GM19351 (cell line): ENCODE measurements around the gene ALG2.

Source experiments
- ATAC-seq: cut with Tn5 transposase; IDR thresholded peaks from one replicate; pipeline ENCODE4 v1.9.1; 2021; ENCODE audit warnings: mild to moderate bottlenecking, moderate library complexity; ENCODE audit not compliant: unreplicated experiment

Gene ALG2

GRCh38 chr9:99221621-99222415 lies at the start of gene ALG2, which contains the start of gene SEC61B:
Gene ALG2 (minus strand): TSS chr9:99221942. CDS start chr9:99221894, 48 bp downstream.
Gene SEC61B (plus strand): TSS chr9:99222282. CDS start chr9:99222364, 82 bp downstream.
- peak; percentile 90 for ATAC-seq

DNA sequence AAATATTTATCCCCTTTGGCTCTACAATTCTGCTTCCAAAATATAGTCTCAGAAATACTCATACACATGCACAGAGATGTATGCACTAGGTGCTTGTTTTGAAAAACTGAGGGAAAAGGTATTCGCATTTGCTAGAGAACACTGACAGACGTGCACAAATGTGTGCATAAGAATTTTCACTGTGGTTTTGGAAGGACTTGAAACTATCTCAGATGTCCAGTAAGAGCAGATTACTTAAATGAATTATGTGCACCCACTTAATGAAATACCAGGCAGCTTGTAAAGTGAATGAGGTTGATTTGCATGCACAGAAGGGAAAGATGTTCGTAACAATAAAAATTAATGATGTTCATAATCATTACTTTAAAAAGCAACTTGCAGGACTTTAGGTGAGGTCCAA lies 48.7 kb upstream of the ALG2 start:
- no peak for ATAC-seq

- no peak for ATAC-seq
Measured at GRCh38 chr9:99269416-99269815, 47.7 kb upstream of the ALG2 start.

DNA sequence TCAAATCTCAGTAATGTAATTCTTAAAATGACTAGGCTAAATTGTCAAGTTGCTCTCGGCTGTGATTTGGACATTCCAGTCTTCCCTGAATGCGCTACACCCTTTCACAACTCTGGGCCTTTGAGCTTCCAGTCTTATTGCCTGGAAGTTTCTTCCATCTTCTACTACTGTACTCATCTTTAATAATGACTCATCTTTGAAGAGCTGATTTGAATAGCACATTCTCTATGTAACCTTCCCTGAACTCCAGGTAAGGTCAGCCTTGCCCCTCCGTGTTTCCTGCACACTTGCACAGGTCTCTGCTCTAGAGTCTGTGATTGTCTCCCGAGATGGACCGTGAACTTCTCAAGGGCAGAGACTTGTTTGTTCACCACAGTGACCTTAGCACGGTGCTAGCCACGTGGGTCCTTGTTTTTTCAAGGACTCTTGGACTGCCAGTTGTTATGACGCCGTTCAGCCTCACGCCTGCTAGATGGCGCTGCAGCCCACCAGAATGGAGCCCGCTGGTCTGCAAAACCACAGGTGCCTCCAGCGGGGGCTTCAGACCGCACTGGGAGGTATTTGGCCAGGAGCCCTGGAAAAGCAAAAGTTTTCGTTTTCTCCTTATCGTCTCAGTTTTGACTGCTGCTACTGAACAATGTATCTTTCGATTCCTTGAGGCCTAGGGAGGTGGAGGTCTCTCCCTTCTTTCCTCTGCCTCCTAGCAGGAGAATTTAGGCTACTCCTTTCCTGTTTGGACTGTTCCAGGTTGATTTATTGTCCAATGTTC lies 44.7 kb upstream of the ALG2 start:
- peak; percentile 51 for ATAC-seq

- no peak for ATAC-seq
Measured at GRCh38 chr9:99265691-99266090, 43.9 kb upstream of the ALG2 start.

DNA sequence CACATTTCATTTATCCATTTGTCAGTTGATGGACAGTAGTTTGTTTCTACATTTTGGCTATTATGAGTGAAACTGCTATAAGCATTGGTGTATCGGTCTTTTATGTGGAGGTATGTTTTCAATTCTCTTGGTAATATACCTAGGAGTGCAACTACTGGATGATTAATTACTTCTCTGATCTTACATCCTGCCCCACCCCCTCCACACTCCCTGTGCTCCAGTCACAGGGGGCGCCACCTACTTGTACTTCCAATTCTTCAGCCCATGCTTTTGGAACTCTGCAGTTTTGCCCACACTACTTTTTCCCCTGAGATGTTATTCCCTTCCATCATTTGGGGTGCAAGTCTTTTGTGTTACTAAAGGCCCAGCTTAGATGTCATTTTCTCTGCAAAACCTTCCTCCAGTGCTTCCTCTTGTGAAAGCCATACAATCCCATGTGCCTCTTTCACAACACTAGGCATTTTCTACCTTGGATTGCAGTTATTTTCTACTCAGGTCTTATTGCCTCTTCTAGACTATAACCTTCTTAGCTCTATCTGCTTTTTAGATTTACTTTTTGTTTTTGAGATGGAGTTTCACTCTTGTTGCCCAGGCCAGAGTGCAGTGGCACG lies 42.4 kb upstream of the ALG2 start:
- no peak for ATAC-seq

DNA sequence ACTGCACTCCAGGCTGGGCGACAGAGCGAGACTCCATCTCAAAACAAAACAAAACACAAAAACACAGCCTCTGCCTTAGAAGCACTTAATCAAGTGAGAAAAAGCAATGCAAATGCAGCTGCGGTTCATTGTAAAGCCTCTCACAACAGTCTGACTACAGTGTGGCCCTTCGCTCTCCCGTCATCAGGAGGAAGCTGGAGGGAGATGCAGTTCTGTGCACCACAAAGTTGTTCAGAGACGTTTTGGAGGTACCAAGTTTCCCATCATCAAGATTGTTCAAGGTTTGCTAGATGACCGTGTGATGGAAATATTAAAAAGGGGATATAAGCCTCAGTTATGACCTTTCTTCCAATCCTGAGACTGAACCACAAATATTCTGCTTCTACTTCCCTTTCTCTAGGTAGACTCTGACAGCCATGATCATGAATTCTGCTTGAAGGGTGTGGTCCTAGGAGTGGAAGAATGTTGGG lies 41.2 kb upstream of the ALG2 start:
- peak; percentile 71 for ATAC-seq

- no peak for ATAC-seq
Measured at GRCh38 chr9:99261923-99262322, 40.2 kb upstream of the ALG2 start.

DNA sequence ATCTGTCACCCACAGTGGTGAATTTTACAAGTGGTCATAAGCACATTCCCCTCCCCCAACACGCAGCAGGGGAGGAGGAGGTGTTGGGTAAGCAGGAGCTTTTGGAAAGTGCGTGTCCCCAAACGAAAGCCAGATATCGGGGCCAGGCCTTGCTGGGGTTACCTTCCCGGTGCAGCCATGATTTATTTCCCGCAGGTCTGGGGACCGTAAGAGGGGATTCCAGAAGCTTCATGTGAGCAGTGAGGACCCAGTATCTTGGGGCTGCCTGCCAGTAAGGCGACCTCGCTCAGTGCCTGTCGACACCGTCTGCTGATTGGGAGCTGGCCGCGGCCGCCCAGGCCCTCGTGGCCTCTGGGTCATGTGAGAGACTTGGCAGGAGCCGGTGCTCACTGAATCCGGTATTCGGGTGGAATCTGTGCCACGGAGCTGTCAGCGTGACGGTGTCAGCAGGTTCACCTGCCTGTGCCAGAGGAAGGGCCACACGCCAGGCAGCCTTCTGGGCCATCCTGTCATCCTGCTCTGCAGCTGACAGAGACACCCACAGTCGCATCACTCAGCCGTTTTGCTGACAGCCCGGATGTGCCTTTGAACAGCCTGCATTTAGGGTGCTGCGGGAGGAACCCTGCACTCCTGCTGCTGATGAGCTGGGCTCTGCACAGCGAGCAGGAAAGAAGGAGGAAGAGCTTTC lies 37.6 kb upstream of the ALG2 start:
- ATAC-seq: no peak

DNA sequence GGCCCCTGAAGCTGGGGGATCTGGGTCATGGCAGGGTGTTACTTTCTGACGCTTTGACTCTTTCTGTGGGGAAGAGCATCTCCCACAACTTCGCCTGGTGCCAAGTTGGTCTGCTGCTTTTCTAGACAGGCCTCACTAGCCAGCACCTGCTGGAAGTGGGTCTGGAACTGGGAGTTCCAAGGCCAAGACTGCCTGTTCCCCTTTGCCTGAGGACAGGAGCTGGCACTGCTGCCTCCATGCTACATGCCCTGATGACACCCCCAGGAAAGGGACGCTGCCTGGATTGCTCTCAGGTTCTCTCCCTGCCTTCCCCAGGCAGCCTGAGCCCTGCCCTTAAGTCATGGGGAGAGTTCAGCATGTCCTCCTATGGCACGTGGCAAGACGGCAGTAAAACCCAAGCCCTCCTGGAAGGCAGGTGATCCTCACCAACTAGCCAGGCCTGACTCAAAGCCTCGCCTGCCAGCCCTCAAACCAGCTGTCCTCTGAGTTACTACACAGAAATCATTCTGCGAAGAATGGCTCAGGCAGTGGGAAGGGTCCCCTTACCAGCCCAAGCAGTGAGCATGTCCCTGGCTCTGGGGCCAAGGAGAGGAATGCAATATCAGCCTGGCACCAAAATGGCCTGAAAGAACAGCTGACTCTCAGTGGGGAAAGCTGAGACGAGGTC lies 36.1 kb upstream of the ALG2 start:
- ATAC-seq: no peak

DNA sequence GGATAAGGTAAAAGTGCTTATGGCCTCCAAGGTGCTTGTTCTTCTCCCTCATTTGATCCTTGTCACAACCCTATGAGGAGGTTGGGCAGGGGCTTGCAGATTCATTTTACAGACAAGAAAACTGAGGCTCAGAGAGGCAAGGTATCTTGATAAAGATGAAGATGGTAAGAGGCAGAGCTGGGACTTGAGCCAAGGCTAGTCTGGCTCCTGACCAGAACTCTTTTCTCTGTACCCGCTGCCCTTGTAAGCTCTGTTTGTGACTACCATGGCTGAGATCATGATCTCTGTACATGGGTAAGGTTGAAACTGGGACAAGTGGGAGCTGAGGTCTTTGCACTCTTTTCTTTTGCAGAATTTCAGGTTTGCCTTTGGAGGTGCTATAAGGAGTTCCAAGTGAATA lies 33.9 kb upstream of the ALG2 start:
- no peak for ATAC-seq

GRCh38 chr9:99253772-99254431 lies 32.2 kb upstream of the ALG2 start:
- peak; percentile 84 for ATAC-seq

GRCh38 chr9:99253134-99253533 lies 31.4 kb upstream of the ALG2 start:
- ATAC-seq: peak; percentile 53

DNA sequence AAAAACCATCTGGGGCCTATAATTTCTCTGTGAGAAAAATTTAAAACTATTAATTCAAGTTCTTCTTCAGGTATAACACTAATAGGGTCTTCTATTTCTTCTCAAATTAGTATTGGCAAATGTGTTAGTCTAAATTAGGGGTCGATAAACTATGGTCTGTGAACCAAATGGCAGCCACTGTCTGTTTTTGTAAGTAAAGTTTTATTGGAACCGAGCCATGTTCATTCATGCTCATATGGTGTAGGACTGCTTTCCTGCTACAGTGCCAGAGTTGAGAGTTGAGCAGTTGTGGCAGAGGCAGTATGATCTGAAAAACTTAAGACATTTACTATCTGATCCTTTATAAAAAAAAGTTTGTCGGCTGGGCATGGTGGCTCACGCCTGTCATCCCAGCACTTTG lies 29.4 kb upstream of the ALG2 start:
- ATAC-seq: no peak

DNA sequence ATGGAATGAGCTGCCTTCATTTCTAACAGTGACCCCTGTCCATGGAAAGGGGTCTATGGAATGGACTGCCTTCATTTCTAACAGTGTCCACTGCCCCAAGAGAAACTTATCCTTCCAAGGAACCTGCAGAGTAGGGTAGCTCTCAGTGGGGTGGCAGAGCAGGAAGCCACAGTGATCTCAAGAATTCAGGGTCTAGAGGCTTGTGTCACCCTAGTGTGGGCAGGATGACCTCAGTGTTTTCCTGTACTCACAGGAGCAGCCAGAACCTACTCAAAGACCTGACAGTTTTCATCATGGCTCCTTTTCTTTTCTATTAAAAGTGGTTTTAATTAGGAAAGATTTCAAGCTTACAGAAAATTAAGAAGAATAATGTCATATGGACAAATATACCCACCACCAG lies 27.9 kb upstream of the ALG2 start:
- no peak for ATAC-seq

DNA sequence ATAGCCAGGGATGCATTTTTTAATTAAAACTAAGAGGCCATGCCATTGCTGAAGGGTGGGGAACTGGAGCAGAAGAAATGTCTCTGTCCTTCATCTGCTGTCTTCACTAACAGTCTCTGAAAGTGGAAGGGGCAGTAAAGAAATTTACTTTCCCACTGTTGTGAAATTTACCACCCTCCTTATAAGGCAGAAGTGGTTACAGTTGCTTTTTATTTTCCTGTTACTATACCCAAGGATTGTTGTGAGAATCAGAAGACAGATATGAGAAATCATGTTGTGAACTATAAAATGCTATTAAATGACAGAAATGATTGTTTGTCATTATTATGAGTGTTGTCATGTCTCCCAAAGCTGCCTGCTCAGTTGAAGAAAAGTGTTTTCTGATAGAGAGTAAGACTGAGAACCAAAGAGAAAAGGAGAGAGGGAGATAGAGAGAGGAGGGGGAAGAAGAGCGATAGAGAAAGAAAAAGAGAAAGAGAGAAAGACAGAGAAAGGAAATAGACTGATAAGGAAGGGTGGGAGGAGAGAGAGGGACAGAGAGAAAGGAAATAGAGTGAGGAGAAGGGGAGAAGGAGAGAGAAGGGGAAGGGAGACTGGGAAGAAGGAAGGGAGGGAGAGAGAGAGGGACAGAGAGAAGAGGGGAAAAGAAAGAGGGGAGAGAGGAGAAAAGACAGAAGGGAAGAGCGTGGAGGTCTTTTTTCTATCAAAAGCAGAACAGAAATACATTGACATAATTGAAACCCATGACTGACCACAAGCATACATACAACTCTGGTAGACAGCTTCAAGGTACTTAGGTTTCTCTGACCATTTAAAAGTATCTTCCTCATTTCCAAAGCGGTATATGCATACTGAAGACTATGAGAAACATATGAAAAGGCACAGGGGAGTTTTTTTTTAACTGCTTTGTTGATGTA lies 22.9 kb upstream of the ALG2 start:
- peak; percentile 99 for ATAC-seq

- ATAC-seq: no peak
Measured at GRCh38 chr9:99241106-99241505, 19.4 kb upstream of the ALG2 start.

DNA sequence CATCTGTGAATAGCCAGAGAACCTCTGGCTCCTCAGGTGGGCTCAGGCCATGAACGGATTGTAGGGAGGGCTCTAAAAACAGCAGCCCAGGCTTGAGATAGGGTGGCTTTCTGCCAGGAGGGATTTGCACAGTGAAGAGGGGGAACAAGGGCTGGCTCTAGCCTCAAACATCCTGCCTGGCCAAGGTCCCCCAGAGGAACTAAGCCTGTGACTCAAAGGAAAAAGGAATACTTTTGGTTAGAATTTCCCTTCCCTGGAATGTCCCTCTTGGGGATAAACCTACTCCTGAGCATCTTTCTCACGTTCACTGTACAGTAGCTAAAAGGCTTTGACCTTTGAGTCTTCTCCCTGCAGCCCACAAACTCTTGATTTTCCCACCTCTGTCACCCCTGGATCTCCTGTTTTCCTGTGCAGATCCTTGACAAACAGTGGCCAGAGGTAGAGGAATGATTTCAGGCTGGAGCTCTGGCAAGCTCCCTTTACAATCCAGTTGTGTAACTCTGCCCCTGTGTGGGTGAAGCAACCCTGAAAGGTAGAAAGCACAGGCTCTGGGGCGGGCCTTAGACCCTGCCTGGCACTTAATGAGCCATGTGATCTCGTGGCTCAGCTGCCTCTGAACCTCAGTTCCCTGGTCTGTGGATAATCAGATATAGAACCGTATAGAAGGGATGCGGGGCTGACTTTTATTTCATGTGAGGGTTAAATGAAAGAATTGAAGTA lies 17.8 kb upstream of the ALG2 start:
- ATAC-seq: no peak
